ENCODE results near the gene NTRK1.

DNA sequence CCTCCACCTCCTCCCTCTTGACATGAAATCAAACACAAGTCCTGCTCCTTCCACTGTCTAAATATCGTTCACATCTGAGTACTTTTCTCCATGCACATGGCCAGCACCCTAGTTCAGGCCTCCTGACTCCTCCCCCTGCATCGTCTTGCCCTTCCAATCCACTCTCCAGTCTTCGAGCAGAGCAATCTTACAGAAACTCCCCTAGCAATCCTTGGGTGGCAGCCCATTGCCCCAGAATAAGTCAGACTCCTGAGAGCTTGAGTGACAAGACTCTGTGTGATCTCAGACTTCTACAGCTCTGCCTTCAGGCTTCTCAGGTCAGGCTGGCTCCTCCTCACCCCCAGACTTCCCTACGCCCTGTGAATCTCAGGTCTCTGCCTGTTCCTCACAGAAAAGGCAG lies 49.5 kb upstream of the NTRK1 start:
- TF ChIP-seq, protein P1, sequence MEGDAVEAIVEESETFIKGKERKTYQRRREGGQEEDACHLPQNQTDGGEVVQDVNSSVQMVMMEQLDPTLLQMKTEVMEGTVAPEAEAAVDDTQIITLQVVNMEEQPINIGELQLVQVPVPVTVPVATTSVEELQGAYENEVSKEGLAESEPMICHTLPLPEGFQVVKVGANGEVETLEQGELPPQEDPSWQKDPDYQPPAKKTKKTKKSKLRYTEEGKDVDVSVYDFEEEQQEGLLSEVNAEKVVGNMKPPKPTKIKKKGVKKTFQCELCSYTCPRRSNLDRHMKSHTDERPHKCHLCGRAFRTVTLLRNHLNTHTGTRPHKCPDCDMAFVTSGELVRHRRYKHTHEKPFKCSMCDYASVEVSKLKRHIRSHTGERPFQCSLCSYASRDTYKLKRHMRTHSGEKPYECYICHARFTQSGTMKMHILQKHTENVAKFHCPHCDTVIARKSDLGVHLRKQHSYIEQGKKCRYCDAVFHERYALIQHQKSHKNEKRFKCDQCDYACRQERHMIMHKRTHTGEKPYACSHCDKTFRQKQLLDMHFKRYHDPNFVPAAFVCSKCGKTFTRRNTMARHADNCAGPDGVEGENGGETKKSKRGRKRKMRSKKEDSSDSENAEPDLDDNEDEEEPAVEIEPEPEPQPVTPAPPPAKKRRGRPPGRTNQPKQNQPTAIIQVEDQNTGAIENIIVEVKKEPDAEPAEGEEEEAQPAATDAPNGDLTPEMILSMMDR (IDR thresholded peaks at IDR 0.05), result no peak
- no peak for TF ChIP-seq POLR2A (IDR thresholded peaks at IDR 0.05)

All from testis (tissue), 2 donors.